ENCODE data around the gene HACD3.
A peak's percentile ranks its signal among the peaks of the same experiment; 100 is the strongest.

The HACD3 gene

GRCh38 chr15:65579762-65580161, 49.5 kb downstream of the HACD3 start:
- H3K36me3 ChIP-seq (ENCODE audit: control insufficient read depth, insufficient read depth, low read length), result no peaks in the 10 kb centered on the region
- H3K9me3 ChIP-seq (ENCODE audit: control insufficient read depth, low read length), result no peaks in the 10 kb centered on the region
- no peaks in the 10 kb centered on the region for H3K27me3 ChIP-seq (ENCODE audit: control insufficient read depth, insufficient read depth, low read length)
- H3K9ac ChIP-seq (ENCODE audit: low read length), result no peak overlapping the region
- H3K4me3 ChIP-seq (ENCODE audit: low read length), result no peak overlapping the region
- no peaks in the 10 kb centered on the region for H3K4me1 ChIP-seq (ENCODE audit: control insufficient read depth, insufficient read depth, low read length)

GRCh38 chr15:65580287-65580686, 50.0 kb downstream of the HACD3 start:
- no peaks in the 10 kb centered on the region for H3K36me3 ChIP-seq (ENCODE audit: control insufficient read depth, insufficient read depth, low read length)
- no peaks in the 10 kb centered on the region for H3K9me3 ChIP-seq (ENCODE audit: control insufficient read depth, low read length)
- H3K4me3 ChIP-seq (ENCODE audit: low read length), result no peak overlapping the region
- no peaks in the 10 kb centered on the region for H3K4me1 ChIP-seq (ENCODE audit: control insufficient read depth, insufficient read depth, low read length)
- H3K27me3 ChIP-seq (ENCODE audit: control insufficient read depth, insufficient read depth, low read length), result no peaks in the 10 kb centered on the region
- H3K9ac ChIP-seq (ENCODE audit: low read length), result no peak overlapping the region

GRCh38 chr15:65583701-65584100, 53.4 kb downstream of the HACD3 start:
- Histone ChIP-seq H3K9ac (ENCODE audit: low read length) (no peak overlapping the region), H3K36me3 (ENCODE audit: control insufficient read depth, insufficient read depth, low read length) (no peaks in the 10 kb centered on the region)

GRCh38 chr15:65584241-65584640, 54.0 kb downstream of the HACD3 start:
- Histone ChIP-seq H3K9me3 (ENCODE audit: control insufficient read depth, low read length) (no peaks in the 10 kb centered on the region), H3K9ac (ENCODE audit: low read length) (no peak overlapping the region), H3K27me3 (ENCODE audit: control insufficient read depth, insufficient read depth, low read length) (no peaks in the 10 kb centered on the region), H3K36me3 (ENCODE audit: control insufficient read depth, insufficient read depth, low read length) (no peaks in the 10 kb centered on the region), H3K4me3 (ENCODE audit: low read length) (no peak overlapping the region), H3K4me1 (ENCODE audit: control insufficient read depth, insufficient read depth, low read length) (no peaks in the 10 kb centered on the region)

More at GRCh38 chr15:65583701-65584100, 53.4 kb downstream of the HACD3 start:
- Histone ChIP-seq H3K4me1 (ENCODE audit: control insufficient read depth, insufficient read depth, low read length) (no peaks in the 10 kb centered on the region), H3K27me3 (ENCODE audit: control insufficient read depth, insufficient read depth, low read length) (no peaks in the 10 kb centered on the region), H3K4me3 (ENCODE audit: low read length) (no peak overlapping the region), H3K9me3 (ENCODE audit: control insufficient read depth, low read length) (no peaks in the 10 kb centered on the region)

- Histone ChIP-seq H3K4me1 (ENCODE audit: control insufficient read depth, insufficient read depth, low read length) (no peaks in the 10 kb centered on the region), H3K9ac (ENCODE audit: low read length) (no peak overlapping the region), H3K4me3 (ENCODE audit: low read length) (no peak overlapping the region), H3K9me3 (ENCODE audit: control insufficient read depth, low read length) (no peaks in the 10 kb centered on the region), H3K27me3 (ENCODE audit: control insufficient read depth, insufficient read depth, low read length) (no peaks in the 10 kb centered on the region), H3K36me3 (ENCODE audit: control insufficient read depth, insufficient read depth, low read length) (peaks cover 4% of the 10 kb centered on the region)
Observed at GRCh38 chr15:65587094-65587493, 56.8 kb downstream of the HACD3 start.

- no peaks in the 10 kb centered on the region for H3K4me1 ChIP-seq (ENCODE audit: control insufficient read depth, insufficient read depth, low read length)
- H3K27me3 ChIP-seq (ENCODE audit: control insufficient read depth, insufficient read depth, low read length), result no peaks in the 10 kb centered on the region
- no peaks in the 10 kb centered on the region for H3K9me3 ChIP-seq (ENCODE audit: control insufficient read depth, low read length)
- H3K36me3 ChIP-seq (ENCODE audit: control insufficient read depth, insufficient read depth, low read length), result peaks cover 5% of the 10 kb centered on the region
- H3K9ac ChIP-seq (ENCODE audit: low read length), result no peak overlapping the region
- H3K4me3 ChIP-seq (ENCODE audit: low read length), result no peak overlapping the region
Observed at GRCh38 chr15:65595960-65596359, 65.7 kb downstream of the HACD3 start.

- peaks cover 5% of the 10 kb centered on the region for H3K36me3 ChIP-seq (ENCODE audit: control insufficient read depth, insufficient read depth, low read length)
- no peaks in the 10 kb centered on the region for H3K27me3 ChIP-seq (ENCODE audit: control insufficient read depth, insufficient read depth, low read length)
- H3K4me1 ChIP-seq (ENCODE audit: control insufficient read depth, insufficient read depth, low read length), result no peaks in the 10 kb centered on the region
- no peak overlapping the region for H3K4me3 ChIP-seq (ENCODE audit: low read length)
- H3K9ac ChIP-seq (ENCODE audit: low read length), result no peak overlapping the region
- no peaks in the 10 kb centered on the region for H3K9me3 ChIP-seq (ENCODE audit: control insufficient read depth, low read length)
Observed at GRCh38 chr15:65598468-65598867, 68.2 kb downstream of the HACD3 start.

GRCh38 chr15:65599677-65600076, 69.4 kb downstream of the HACD3 start:
- H3K9me3 ChIP-seq (ENCODE audit: control insufficient read depth, low read length), result no peaks in the 10 kb centered on the region
- no peaks in the 10 kb centered on the region for H3K4me1 ChIP-seq (ENCODE audit: control insufficient read depth, insufficient read depth, low read length)
- H3K4me3 ChIP-seq (ENCODE audit: low read length), result no peak overlapping the region
- H3K27me3 ChIP-seq (ENCODE audit: control insufficient read depth, insufficient read depth, low read length), result no peaks in the 10 kb centered on the region
- H3K9ac ChIP-seq (ENCODE audit: low read length), result no peak overlapping the region
- peaks cover 5% of the 10 kb centered on the region for H3K36me3 ChIP-seq (ENCODE audit: control insufficient read depth, insufficient read depth, low read length)

GRCh38 chr15:65603134-65603533, 72.9 kb downstream of the HACD3 start:
- Histone ChIP-seq H3K36me3 (ENCODE audit: control insufficient read depth, insufficient read depth, low read length) (no peaks in the 10 kb centered on the region), H3K9ac (ENCODE audit: low read length) (no peak overlapping the region), H3K4me1 (ENCODE audit: control insufficient read depth, insufficient read depth, low read length) (no peaks in the 10 kb centered on the region), H3K27me3 (ENCODE audit: control insufficient read depth, insufficient read depth, low read length) (no peaks in the 10 kb centered on the region), H3K9me3 (ENCODE audit: control insufficient read depth, low read length) (no peaks in the 10 kb centered on the region), H3K4me3 (ENCODE audit: low read length) (no peak overlapping the region)

- no peaks in the 10 kb centered on the region for H3K27me3 ChIP-seq (ENCODE audit: control insufficient read depth, insufficient read depth, low read length)
- H3K36me3 ChIP-seq (ENCODE audit: control insufficient read depth, insufficient read depth, low read length), result no peaks in the 10 kb centered on the region
- no peak overlapping the region for H3K9ac ChIP-seq (ENCODE audit: low read length)
- no peak overlapping the region for H3K4me3 ChIP-seq (ENCODE audit: low read length)
- H3K9me3 ChIP-seq (ENCODE audit: control insufficient read depth, low read length), result no peaks in the 10 kb centered on the region
- no peaks in the 10 kb centered on the region for H3K4me1 ChIP-seq (ENCODE audit: control insufficient read depth, insufficient read depth, low read length)
Observed at GRCh38 chr15:65603559-65603958, 73.3 kb downstream of the HACD3 start.

GRCh38 chr15:65610871-65611718, 80.8 kb downstream of the HACD3 start, which contains the start of gene INTS14:
INTS14 (minus strand) TSS chr15:65611131; CDS start chr15:65607380, 3,751 bp downstream.
- Histone ChIP-seq H3K36me3 (ENCODE audit: control insufficient read depth, insufficient read depth, low read length) (no peaks in the 10 kb centered on the region), H3K27me3 (ENCODE audit: control insufficient read depth, insufficient read depth, low read length) (no peaks in the 10 kb centered on the region), H3K9me3 (ENCODE audit: control insufficient read depth, low read length) (no peaks in the 10 kb centered on the region), H3K4me3 (ENCODE audit: low read length) (peak within 1 kb of the TSS; percentile 84), H3K9ac (ENCODE audit: low read length) (peak within 1 kb of the TSS; percentile 99), H3K4me1 (ENCODE audit: control insufficient read depth, insufficient read depth, low read length) (peaks cover 22% of the 10 kb centered on the region)

- Histone ChIP-seq H3K9me3 (ENCODE audit: control insufficient read depth, low read length) (no peaks in the 10 kb centered on the region), H3K27me3 (ENCODE audit: control insufficient read depth, insufficient read depth, low read length) (no peaks in the 10 kb centered on the region), H3K9ac (ENCODE audit: low read length) (peak overlapping the region; percentile 99), H3K4me3 (ENCODE audit: low read length) (peak overlapping the region; percentile 71), H3K4me1 (ENCODE audit: control insufficient read depth, insufficient read depth, low read length) (peaks cover 22% of the 10 kb centered on the region), H3K36me3 (ENCODE audit: control insufficient read depth, insufficient read depth, low read length) (no peaks in the 10 kb centered on the region)
Observed at GRCh38 chr15:65611888-65612615, 81.8 kb downstream of the HACD3 start.
